Ishikawa (cell line): ENCODE measurements around the gene NAT16.

Experiments
- CEBPB ChIP-seq: IDR thresholded peaks from 2 replicates; pipeline ENCODE4 v1.6.1; 2012
- CREB1 ChIP-seq: IDR thresholded peaks from 2 replicates; pipeline ENCODE4 v1.6.1; 2012; ENCODE audit warnings: low read depth
- EP300 ChIP-seq: IDR thresholded peaks from 2 replicates; pipeline ENCODE4 v1.6.1; 2012; ENCODE audit warnings: borderline replicate concordance
- NFIC ChIP-seq: IDR thresholded peaks from 2 replicates; pipeline ENCODE4 v1.6.1; 2012
- TAF1 ChIP-seq: IDR thresholded peaks from 2 replicates; pipeline ENCODE4 v1.6.1; 2012; ENCODE audit warnings: low read depth, mild to moderate bottlenecking
- TEAD4 ChIP-seq: IDR thresholded peaks from 2 replicates; pipeline ENCODE4 v1.6.1; 2012
- YY1 ChIP-seq: IDR thresholded peaks from 2 replicates; pipeline ENCODE4 v1.6.1; 2012; ENCODE audit warnings: low read depth
- ZBTB7A ChIP-seq: IDR thresholded peaks from 2 replicates; pipeline ENCODE4 v1.6.1; 2012; ENCODE audit warnings: low read depth
- TF ChIP-seq, protein P1 (sequence below): IDR thresholded peaks from 2 replicates; pipeline ENCODE4 v1.6.1; 2012

DNA sequence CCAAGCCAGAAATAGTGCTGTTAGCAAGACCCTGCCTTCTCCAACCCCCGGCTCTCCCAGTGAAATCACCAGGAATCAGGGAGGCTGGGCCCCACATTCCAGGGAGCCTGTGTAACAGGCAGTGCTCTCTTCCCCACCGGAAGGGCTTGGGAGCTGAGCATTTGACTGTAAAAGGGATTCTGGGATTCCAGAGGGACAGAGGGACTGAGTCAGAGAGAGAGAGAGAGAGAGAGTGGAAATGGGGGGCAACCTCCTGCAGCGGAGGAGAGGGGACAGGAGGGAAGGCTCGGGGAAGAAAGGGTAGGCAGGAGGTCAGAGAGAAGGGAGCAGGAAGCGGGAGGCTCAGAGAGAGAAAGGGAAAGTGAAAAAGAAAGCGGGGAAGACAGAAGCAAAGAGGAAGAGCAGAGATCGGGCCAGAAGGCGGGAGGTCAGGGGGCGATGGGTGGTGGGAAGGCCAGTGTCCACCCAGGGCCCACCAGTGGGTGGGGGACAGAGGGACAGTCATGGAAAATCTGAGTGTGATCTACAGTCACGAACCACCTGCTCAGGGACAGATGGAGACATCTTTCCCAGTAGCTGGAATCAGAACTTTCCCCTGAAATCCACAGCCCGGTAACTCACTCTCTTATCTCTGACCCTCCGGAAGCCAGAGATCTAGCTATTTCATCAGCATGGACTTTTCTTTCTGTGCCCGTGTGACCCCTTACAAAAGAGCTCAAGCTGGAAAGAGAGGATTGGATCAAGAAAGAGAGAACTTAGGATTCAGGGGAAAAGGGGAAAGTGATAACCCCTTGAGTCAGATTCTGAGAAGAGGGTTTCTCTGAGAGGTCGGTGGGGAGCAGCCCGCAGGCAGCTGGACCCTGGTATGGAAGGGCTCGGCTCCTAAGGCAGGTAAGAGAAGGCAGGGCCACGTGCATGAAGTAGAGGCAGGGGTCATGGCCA is 57.8 kb downstream of the NAT16 start:
- TF ChIP-seq, protein P1, sequence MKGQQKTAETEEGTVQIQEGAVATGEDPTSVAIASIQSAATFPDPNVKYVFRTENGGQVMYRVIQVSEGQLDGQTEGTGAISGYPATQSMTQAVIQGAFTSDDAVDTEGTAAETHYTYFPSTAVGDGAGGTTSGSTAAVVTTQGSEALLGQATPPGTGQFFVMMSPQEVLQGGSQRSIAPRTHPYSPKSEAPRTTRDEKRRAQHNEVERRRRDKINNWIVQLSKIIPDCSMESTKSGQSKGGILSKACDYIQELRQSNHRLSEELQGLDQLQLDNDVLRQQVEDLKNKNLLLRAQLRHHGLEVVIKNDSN = no peak
- no peak; the same call in 1 of the 2 replicates for TF ChIP-seq EP300
- no peak for TF ChIP-seq CEBPB
- TF ChIP-seq TAF1 = no peak
- TF ChIP-seq TEAD4 = peak; percentile 82
- no peak for TF ChIP-seq YY1
- no peak for TF ChIP-seq NFIC
- TF ChIP-seq ZBTB7A = no peak
- no peak for TF ChIP-seq CREB1
